Stimulated activated CD8-positive, alpha-beta memory T cell treated with anti-CD3 and anti-CD28 coated beads, Interleukin-4, amount 100 ng/mL, for 24 hours (primary cell): ENCODE measurements around the gene ADAT3.
A peak's percentile ranks its signal among the peaks of the same experiment; 100 is the strongest.

Experiments
- DNase-seq: peaks from one replicate; pipeline ENCODE4 v3.0.0-alpha.2; 2020; ENCODE audit warnings: low read depth

The ADAT3 gene

DNA sequence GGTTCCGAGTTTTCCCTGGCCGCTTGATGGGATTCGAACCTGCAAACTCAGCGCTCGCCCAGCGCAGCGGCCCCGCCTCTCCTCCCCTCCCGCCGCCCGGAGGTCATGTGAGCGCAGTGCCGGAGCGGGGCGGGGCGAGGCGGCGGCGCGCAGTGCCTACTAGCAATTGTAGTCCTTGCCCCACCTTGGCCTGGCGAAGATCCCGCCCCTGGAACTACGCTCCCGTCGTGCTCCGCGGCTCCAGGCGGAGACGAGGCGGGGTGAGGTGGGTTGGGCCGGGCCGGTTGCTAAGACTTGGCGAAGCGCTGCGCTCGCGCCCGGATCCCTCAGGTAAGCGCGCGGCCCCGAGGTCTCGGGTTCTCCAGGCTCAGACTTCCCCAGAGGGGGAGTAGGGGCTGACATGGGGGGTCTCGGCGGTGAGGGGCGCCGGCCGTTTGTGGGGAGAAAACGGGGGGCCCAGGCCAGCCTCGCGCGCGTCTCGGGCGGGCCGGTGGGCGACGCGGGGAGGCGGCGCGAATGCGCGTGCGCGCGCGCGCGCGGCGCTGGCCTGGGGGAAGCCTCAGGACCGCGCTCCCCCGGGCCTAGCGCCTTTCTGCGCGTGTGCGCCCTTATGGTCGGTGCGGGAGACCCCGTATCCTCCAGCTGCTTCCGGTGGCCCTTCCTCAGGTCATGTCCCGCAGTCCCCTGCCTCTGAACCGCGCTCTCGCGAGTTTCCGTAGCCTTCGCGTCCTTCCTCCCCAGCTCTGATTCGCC, at the start of gene ADAT3, which contains the start of gene SCAMP4:
Gene ADAT3, plus strand, starts transcription at position 290 of the 753 bp plus-strand sequence. CDS start 6,649 bp downstream, outside the sequence.
Gene SCAMP4, plus strand, starts transcription at position 290 of the 753 bp plus-strand sequence. CDS start 9,621 bp downstream, outside the sequence.
- peak; percentile 98 for DNase-seq

DNA sequence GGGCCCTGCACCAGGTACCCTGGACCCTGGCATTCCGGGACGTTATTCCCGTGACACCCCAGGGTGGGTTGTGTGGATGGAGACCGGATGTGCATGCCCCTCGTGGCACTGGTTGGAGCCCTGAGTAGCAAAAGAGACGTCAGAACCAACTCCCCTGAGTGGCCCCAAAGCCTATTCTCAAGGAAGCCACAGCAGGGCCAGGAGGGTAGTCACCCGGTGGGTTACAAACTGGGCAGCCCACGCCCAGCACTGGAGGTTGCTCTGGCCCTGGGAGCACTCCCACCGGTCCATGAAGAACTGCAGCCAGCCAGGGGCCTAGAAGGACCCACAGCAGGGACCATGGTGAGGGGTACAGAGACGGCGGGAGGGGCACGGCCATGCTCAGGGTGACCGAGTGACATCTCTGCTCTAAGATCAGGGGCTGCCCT, 49.4 kb upstream of the ADAT3 start:
- no peak for DNase-seq

DNA sequence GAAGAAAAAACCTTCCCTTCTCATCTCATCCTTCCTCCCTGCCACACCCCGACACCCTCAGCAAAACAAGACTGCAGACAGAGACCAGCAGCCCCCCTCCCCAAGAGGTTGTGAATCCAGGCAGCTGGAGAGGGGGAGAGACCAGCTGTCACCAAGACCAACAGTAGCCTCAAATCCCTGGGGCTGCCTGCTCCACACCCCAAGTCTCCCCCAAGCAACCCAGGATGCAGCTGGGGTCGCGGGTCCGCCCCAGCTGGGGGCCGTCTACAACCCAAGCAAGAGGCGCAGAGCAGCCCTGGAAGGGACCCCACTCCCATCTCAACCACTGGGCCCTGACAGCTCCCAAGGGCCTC, 48.9 kb upstream of the ADAT3 start:
- DNase-seq, result no peak

DNA sequence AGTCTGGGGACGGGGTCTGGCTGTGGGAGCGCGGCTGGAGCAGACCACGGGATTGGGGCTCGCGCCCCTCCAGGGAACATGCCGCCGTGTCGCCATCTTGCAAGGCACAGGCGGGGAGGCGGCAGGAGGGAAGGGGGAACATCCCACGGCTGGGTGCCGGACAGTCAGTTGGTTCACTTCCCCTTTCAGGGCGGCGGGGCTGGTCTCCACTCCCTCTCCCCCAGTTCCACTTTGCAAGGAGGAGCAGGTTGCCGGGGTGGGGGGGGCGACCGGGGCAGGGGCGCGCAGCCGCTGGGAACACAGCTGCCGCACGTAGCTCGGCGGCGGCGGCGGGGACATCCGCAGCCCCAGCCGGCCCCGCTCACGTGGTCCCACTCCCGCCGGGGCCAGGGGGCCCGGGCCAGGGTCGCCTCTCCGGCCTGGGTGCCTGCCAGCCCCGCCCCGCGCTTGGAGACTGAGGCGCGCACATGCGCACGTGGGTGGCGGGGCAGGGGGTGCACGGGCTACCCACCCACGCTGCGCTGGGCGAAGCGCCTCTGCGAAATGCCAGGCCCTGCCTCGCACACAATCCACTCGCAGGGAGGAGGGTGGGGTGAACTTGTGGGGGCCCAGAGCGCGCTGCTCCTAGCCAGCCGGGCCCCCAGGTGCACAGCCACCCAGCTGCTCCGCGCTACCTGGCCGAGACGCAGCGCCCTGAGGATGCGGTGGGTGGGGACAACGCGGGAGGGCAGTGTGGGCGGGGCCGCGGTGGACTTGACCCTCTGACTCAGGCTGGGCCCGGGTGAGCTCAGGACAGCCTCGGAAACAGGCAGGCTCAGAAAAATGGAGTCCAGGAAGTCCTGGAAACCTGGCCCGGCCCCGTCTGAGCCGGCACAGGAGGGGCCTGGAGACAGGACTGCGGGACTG, 48.2 kb upstream of the ADAT3 start:
- no peak for DNase-seq

DNA sequence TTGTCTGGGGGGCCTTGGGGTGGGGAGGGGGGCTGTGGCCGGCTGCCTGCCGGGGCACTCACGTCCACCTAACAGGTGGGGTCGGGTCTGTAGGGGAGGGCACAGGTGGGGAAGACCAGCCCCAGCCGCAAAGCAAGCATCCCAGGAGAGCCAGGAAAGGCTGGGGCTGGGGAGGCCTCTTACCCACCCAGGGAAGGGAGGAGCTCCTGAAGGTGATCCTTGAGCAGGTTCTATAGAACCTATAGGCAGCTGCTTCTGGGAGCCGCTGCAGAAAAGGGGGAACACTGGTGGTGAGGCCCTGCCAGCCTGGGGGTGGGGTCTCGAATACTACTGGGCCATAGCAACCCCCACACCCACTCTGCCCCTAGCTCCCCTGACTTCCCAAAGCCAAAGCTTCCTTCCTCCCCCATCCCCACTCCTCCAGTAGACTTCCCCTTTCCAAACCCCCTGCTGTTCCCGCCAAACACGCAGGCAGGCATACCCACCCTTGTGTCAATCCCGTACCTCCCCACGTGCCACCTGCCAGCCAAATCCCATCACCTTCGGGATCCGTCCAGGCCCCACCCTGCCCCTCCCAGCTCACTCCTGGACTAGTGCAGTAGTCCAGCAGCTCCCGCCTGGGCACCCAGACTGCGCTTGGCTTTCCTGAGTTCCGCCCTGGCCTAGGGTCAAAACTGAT, 47.4 kb upstream of the ADAT3 start:
- no peak for DNase-seq

DNA sequence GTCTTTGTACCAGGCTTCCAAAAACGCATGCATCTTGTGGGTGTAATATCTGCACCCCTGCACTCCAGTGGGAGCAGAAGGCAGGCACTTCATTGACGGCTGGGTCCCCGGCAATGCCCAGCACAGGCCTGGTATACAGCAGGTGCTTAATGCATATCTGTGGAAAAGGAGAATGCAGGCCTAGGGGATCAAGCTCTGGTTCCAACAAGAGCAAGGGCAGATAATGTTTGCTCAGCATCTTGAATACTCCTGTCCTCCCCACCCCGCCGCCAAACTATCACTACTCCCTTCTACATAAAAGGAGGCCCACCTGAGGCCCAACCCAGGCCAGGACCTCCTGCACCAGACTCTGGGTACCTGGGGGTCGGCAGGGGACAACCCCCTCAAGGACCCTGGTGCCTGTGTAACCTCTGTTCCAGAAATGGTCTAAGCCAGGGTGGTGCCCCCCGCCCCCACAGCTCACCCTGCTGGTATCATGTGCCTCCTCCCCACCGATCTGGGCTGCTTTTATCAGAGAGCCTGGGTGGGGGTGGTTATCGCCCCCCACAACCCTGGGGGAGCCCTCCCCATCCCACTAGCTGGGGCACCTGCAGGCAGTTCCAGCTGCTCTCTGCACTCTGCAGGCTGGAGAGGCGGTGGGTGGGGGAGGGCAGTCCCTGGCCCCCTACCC, 46.7 kb upstream of the ADAT3 start:
- DNase-seq, result no peak

DNA sequence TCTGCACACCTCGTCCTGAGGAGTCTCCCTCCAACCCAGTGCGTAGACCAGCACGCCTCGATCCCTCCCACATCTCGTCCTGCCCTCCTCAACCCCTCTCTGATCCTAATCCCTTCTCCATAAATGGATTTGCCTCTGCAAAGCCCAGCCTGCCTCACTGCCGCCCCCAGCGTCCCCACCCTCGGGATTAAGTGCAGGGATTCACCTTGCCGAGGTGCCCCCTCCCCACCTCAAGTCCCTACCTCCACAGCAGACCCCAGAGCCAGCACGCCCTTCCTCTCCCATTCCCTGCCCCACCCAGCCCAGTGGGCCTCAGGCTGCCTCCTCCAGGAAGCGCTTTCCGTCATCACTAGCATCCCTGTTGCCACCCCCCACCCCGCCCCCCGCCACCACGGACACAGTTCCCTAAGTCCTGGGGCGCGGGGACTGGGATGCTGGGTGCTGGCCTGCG, 45.8 kb upstream of the ADAT3 start:
- no peak for DNase-seq

DNA sequence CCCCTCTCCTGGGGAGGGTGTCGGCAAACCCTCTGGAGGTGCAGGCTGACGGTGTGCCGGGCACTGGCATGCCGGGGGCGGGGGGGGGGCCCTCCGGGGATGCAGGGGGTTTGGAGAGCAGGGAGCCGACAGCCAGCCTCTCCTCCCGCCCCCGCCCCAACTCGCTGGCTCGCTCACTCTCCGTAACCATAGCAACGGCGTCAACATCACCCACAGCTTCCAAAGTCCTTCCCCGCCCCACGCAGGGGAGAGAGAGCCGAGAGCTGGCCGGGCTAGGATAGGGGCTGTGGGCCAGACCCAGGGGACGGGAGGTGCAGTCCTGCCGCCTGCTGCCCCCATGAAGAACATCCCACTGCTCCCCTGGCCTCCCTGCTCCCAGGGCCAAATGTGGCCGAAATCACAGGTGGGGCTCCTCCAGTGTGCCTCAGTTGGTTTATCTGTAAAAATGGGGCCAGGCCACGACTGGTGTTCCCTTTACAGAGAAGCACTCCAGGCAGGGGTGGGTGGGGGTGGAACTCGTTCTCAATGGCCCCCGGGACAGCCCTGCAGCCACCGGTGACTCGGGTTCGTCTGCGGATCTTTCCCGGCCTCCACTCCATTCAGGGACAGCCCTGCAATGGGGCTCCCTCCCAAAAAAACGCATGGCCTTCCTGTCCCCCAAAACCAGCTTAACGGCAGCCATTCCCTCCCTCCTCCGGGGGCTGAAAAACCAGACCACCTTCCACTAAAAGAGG, 45.0 kb upstream of the ADAT3 start:
- DNase-seq, result no peak

DNA sequence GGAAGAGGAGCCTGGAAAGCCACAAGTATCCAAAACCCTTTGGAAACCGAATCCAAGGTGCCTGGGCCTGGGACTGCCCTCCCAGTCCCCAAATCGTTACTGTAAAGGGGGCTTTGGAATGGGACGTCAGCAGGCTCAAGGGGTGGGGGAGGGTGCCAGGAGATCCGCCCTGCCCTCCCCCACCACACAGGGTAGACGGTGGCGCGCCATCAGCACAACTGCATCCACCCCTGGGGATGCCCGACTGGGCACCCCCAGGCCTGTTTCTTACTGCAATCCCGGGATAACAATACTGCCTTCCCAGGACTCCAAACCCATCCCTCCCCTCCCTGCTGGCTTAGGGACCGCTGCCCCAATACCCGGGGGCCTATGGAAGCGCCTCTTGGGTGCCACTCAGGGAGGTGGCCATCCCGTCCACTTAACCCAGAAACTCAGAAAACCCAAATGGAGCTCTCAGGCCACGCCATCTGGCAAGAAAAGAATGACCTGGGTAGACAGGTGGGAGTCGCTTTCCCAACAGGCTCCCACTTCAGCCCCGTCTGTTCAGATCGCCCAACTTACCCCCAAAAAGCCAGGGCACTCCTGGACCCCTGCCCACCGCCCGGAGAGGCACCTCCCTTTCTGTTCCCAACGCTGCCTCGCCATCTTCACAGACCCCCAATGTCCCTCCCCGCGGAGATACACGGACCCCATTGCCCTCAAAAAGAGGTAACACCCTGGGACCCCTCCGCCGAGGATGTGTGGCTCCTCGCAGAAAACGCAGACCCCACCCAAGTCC, 44.2 kb upstream of the ADAT3 start:
- DNase-seq, result no peak

DNA sequence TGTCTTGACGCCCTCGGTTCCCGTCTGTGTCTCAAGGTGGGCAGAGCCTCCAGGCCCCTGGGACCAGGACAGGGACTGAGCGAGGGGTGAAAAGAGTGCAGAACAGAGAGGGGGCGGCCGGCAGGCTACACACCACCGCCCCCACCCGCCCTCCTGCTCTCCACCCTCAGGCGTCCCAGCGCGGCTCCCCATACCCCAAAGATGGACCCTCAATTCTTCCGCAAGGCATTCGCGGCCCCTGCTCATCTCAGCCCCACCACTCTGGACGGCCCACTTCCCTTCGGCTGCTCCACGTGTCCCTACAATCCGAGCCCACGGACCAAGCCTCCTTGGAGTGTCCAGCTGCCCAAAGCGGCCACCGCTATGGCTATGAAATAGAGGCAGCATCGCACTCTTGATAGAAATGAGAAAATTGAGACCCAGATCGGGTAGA, 43.6 kb upstream of the ADAT3 start:
- DNase-seq, result no peak

DNA sequence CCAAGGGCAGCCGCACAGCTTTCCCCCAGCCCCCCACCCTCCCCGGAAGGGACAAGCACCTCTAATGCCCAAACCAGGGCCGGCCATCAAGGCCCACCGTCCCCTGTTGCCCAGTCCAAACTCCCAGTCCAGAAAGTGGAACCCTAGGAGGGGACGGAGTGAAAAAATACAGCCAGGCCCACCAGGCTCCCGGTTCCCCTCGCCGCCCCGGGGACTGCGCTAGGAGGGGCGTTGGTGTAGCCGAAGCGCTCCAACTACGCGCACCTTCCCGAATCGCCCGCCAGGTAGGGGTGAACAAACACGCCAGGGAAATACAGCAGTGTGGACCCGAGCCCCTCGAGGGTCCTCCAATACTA, 43.2 kb upstream of the ADAT3 start:
- no peak for DNase-seq

DNA sequence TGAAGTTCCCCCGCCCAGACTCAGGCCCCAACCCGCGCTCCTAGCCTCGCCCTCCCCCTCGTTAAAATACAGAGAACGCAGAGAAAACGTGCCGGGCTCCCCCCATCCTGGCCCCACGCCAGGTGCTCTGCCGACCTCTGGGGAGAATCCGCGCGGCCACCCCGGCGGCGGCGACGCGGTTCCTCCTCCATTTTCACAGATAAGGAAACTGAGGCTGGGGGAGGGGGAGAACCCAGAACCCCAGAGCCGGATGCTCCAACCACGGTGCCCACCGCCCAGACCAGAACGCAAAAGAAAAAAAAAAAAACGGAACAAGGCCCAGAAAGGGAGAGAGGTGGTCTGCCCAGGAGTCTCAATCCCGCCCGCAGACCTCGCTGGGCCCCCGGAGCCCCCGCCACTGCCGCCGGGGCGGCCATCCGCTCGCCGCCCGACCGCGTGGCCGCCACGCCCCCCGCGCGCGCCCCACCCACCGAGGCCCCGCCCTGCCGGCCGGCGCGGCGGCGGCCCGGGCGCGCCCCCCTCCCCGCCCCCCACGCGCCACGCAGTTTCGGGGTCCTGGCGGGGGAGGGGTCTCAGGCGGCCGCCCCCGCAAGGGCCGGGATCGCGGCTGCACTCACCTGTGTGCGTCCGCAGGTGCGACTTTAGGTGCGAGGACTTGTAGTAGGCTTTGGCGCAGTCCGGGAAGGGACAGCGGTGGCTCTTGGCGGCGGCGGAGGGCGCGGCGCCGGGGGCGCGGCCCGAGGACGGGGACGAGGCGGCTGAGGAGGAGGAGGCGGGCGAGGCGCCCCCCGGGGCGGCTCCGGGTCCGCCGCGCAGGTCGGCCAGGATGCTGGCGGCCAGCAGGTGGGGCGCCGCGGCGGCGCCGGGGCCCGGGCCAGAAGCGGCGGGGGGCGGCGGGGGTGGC, 42.5 kb upstream of the ADAT3 start:
- DNase-seq, result no peak

DNA sequence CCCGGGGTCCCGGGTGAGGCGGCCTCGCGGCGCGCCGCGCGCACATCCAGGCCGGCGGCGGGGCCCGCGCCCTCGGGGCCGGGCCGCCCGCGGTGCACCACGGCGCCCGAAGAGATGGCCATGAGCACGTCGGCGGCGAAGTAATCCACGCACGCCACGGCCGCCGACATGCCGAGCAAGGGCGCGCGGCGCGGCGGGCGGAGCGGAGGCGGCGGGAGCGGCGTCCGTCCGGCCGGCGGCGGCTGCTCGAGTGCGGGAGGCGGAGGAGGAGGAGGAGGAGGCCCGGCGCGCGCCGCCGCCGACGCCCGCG, 41.9 kb upstream of the ADAT3 start, which contains the start of gene KLF16:
Gene KLF16, minus strand, starts transcription at position 252 of the 310 bp plus-strand sequence. Its CDS starts 82 bp downstream, at position 170.
- no peak for DNase-seq

DNA sequence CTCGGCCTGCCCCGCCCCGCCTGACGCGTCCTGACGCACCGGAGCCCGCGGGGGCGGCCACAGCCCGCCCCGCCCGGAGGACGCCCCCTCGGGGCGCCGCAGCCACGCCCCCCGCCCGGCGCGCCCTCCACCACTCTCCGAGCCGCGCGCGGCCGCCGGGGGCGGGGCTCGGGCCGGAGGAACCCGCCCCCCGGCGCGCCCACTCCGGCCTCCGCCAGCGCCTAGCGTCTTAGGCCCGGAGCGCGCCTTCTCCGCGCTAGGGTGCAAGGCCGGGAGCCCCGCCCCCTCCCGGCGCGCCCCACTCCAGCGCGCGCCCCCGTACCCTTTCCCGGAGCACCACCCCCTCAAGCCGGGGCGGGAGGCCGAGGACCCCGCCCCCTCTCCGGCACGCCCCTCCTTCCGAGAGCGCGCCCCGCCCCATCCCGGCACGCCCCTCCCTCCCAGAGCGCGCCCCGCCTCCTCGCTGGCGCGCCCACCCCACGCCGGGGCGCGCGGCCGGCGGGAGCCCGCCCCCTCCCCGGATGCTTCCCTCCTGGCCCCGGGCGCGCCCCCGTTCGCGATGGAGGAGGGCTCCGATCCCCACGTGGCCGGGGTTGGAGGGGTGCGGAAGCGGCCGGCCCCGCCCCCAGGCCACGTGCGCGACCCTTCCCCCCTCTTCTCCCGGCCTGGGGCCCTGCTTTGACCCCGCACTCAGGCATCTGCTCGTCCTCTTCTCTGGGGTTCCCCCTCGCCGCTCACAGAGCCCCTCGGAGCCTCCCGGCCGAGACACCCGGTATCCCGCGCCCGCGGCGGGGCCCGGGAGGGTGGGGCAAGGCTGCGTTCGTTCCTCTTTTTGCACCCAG, 41.3 kb upstream of the ADAT3 start:
- peak; percentile 90 for DNase-seq

DNA sequence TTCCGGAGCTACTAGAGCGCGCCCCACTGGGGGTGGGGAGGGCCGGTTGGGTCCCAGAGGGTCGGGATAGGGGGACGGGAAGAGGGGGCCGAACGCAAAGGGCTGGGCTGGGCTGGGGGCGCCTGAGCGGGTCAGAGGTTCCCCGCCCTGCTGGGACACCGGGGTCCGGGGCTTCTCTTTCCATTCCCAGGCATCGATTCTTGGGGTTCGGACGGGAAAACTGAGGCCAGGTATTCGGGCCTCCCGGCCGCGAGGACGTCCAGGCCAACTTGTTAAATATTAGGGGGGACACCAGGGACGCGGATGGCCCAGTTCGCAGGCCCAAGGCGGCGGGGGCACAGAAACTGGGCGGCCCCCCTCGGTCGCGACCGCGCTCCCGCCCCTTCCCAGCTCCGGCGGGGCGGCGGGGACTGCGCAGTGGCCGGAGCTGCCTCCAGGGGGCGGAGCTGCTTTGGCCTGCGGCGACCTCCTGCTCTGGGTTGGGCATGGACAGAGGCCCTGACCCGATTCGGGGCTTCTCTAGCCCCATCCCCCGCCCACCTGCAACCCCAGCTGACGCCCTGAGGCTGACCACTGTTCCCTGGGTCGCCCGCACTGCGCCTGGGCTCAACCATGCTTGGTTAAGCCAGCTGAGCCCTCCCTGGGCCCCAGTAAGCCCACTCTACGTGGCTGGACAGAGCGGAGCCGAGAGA, 40.6 kb upstream of the ADAT3 start:
- no peak for DNase-seq

DNA sequence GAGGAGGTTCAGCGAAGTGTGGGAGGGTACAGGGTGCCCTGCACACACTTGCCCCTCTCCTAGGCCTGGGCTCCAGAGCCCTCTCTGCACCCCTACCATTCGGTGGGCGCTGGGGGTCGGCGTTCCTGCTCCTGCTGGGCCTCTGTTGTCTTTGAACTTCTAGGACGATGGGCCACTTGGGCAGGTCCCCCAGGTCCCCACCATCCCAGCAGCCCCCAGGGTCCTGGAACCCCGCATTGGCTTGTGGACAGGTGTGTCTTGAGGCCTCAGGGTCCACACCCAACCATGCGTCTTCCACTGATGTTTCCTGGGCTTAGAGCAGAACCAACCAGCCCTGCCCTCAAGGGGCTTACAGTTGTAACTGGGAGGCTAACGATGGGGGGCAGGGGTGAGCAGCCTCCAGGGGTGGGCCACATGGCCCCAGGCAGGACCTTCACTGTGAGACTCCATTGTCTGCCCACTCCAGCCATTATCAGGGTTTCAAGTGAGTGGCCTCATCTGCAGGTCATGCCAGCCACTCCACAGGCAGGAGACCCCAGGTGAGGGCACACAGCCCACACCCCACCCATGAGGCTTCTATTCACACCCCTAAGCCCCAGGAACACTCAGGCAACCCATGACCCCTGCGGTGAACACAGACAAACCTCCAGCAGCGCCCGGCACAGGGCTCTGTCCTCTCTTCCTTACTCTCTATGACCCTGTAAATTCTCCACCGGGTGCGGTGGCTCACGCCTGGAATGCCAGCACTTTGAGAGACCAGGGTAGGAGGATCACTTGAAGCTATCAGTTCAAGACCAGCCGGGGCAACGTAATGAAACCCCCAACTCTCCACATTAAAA, 39.8 kb upstream of the ADAT3 start:
- DNase-seq, result no peak
